ENCODE measurements around the gene MPO. TPM values are rescaled to one million over a fixed set of nuclear protein-coding genes. Genes with fewer than 3 reads are reported as not detected.

Gene MPO
- total and polyA plus RNA-seq, 2 of the 8 experiments (the other 6 are each of a cell fraction or from before 2014, with no cell fraction given) = 0.06 to 0.74 TPM

GRCh38 chr17:58315281-58315711 is 34.6 kb upstream of the MPO start:
- Histone ChIP-seq H2BK5ac (ENCODE audit: low read depth, low read length) (no peak overlapping the region), H4K5ac (ENCODE audit: insufficient read length, low read depth, low read length) (no peak overlapping the region), H2AFZ (ENCODE audit: low read length) (no peak overlapping the region), H2BK20ac (ENCODE audit: low read length) (no peak overlapping the region), H4K20me1 (replicated peaks in 1 of 2; ENCODE audit: control insufficient read depth in 1 of 2, insufficient read depth in 2 of 2, low read length in 2 of 2) (no peaks in the 10 kb centered on the region), H3K9me3 (ENCODE audit: insufficient read depth in 2 of 2, low read depth in 1 of 2, low read length in 1 of 2) (no peaks in the 10 kb centered on the region), H3K9ac (replicated peaks in 1 of 4; ENCODE audit: extremely low read depth in 1 of 4, low read depth in 3 of 4, low read length in 3 of 4) (no peak overlapping the region), H3K27me3 (replicated peaks in 1 of 4; ENCODE audit: control insufficient read depth in 3 of 4, extremely low read depth in 1 of 4, insufficient read depth in 3 of 4, low read length in 3 of 4) (no peaks in the 10 kb centered on the region; a peak in 1 of 7 replicates), H4K91ac (replicated peaks; ENCODE audit: insufficient read length, low read length) (no peak overlapping the region), H3K79me2 (ENCODE audit: control insufficient read depth in 1 of 2, insufficient read depth in 2 of 2, low read length in 2 of 2) (no peaks in the 10 kb centered on the region), H4K8ac (ENCODE audit: extremely low read depth, insufficient read depth, low read length) (no peak overlapping the region; the same call in 1 of the 2 replicates), H3K56ac (replicated peaks; ENCODE audit: insufficient read length, low read depth, low read length) (no peak overlapping the region), H3K79me1 (ENCODE audit: low read depth, low read length) (no peaks in the 10 kb centered on the region), H3K14ac (ENCODE audit: insufficient read length) (no peak overlapping the region), H2BK15ac (ENCODE audit: low read length) (no peak overlapping the region), H3K23me2 (ENCODE audit: low read depth, low read length) (no peaks in the 10 kb centered on the region; the same call in 1 of the 2 replicates), H3K18ac (ENCODE audit: extremely low read depth, low read length) (no peak overlapping the region), H2BK12ac (ENCODE audit: low read depth, low read length) (no peak overlapping the region), H3K27ac (ENCODE audit: low read depth, low read length) (no peak overlapping the region), H3K4ac (replicated peaks; ENCODE audit: insufficient read length, low read depth, low read length) (no peak overlapping the region), H3K4me1 (replicated peaks in 1 of 4; ENCODE audit: control insufficient read depth in 3 of 4, insufficient read depth in 4 of 4, low read length in 3 of 4) (no peaks in the 10 kb centered on the region), H2BK120ac (replicated peaks; ENCODE audit: low read depth, low read length) (no peak overlapping the region), H3K4me3 (ENCODE audit: extremely low read depth in 1 of 4, insufficient read depth in 2 of 4, low read depth in 3 of 4, low read length in 4 of 4) (no peak overlapping the region), H3K4me2 (ENCODE audit: insufficient read depth in 1 of 2, low read depth in 2 of 2, low read length in 2 of 2) (no peak overlapping the region), H3K36me3 (ENCODE audit: control insufficient read depth in 2 of 4, insufficient read depth in 4 of 4, low read length in 3 of 4) (no peaks in the 10 kb centered on the region), H3K23ac (ENCODE audit: insufficient read length) (no peak overlapping the region), H2AK5ac (ENCODE audit: low read depth, low read length) (no peak overlapping the region)
- CTCF ChIA-PET (ENCODE audit: partially characterized antibody) = interaction anchor here (0.8 to 21.9 kb wide), 15 partner anchors 10 to 142 kb away, joined by 3 to 384 read pairs (median 6); partner anchors contain the start of genes RNF43 and TSPOAP1
- WGBS, 2 experiments (ENCODE audit: extremely low coverage in 1 of 2, insufficient coverage in 1 of 2, insufficient read length in 1 of 2, insufficient replicate concordance in 2 of 2, low coverage in 1 of 2, low lambda C conversion rate in 2 of 2, missing lambda C conversion rate in 1 of 2) = 93% methylated on average over 6 of the region's 6 CpGs; no CpG with 5 or more reads in 1 of the 2 experiments
- FAIRE-seq (no peak), DNase-seq (ENCODE audit: low read depth in 1 of 2, low spot score in 2 of 2) (peak in 1 of 2 experiments; percentile 23)
- POLR2A ChIA-PET (ENCODE audit: partially characterized antibody) = interaction anchor here (1.5 to 2.9 kb wide), 3 partner anchors 11 to 22 kb away, joined by 5 to 8 read pairs (median 6); no protein-coding TSS in a partner anchor
- no peak for TF ChIP-seq RBBP5 (IDR thresholded peaks at IDR 0.05; ENCODE audit: borderline replicate concordance, low read depth, low read length)
- no peak for TF ChIP-seq GABPA (IDR thresholded peaks at IDR 0.05; ENCODE audit: borderline replicate concordance, insufficient read depth, low read length)
- no peak for TF ChIP-seq HDAC2 (IDR thresholded peaks at IDR 0.05; ENCODE audit: borderline replicate concordance in 1 of 2, low read depth in 2 of 2, low read length in 2 of 2)
- TF ChIP-seq HDAC6 (IDR thresholded peaks at IDR 0.05; ENCODE audit: low read depth, low read length) = no peak
- no peak for TF ChIP-seq USF2 (IDR thresholded peaks at IDR 0.05; ENCODE audit: low read length)
- TF ChIP-seq RFX5 (IDR thresholded peaks at IDR 0.05; ENCODE audit: borderline replicate concordance, low read depth, low read length) = no peak
- TF ChIP-seq CTBP2 (IDR thresholded peaks at IDR 0.05; ENCODE audit: borderline replicate concordance, insufficient read depth, insufficient read length, low read length) = no peak
- TF ChIP-seq KDM5A (IDR thresholded peaks at IDR 0.05; ENCODE audit: low read length) = no peak
- no peak for TF ChIP-seq SP1 (IDR thresholded peaks at IDR 0.05; ENCODE audit: low read depth, low read length)
- no peak for TF ChIP-seq MAFK (IDR thresholded peaks at IDR 0.05; ENCODE audit: low read depth, low read length)
- no peak for TF ChIP-seq KDM1A (IDR thresholded peaks at IDR 0.05; ENCODE audit: borderline replicate concordance, low read length)
- TF ChIP-seq MAX (IDR thresholded peaks at IDR 0.05) = no peak
